NCI-H510A treated with DMSO at 0.1 percent for 48 hours (cell line): Measurements from ENCODE around the gene VPS37D.
A peak's percentile ranks its signal among the peaks of the same experiment; 100 is the strongest.
"Not testable (repeated sequence)": the region's sequence is repeated elsewhere in the genome, so short reads cannot be mapped to it uniquely, and the experiment has no call there.

Experiments
- DNase-seq: peaks from one replicate; lab custom pipeline; 2025; lab: John Stamatoyannopoulos, UW

Gene VPS37D

GRCh38 chr7:73646785-73647724 lies 20.6 kb upstream of the VPS37D start:
- no peak for DNase-seq

DNA sequence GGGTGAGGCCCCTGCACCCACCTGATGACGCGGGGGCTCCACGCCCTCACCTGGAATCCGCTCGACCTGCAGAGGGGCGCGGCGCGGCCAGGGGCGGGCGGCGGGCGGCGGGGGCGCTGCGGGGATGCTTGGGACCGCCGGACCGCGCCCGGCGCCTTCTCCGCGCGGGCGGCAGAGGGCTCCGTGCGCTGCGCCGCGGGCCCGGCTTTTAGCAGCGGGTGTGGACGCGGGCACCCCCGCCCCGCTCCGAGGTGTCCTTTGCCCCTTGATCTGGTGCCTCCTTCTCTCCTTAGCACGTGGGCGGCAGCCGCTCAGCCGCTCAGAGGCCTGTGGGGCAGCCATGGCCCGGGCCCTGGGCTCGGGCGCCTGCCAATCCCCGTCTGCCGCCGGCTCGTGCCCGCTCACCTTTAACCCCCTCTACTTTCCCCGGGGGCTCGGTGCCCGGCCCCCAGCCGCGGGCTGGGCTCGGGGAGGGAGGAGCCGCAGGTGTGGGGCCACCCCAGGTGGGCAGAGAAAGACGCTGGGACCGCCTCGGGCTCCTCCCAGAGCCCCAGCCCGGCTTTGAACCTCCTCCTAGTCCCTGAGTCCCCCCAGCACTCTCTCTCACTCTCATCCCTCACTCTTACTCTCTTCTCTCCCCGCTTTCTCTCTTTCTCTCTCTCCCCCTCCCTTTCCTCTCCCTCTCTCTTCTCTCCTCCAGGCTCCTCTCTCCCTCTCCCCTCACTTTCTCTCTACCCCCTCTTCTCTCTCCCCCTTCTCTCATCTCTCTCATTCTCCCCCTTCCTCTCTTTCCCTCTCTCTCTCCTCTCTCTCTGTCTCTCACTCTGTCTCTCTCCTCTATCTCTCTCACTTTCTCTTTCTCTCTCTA lies 19.7 kb upstream of the VPS37D start:
- peak; percentile 45 for DNase-seq

GRCh38 chr7:73648593-73649332 lies 18.9 kb upstream of the VPS37D start:
- no peak for DNase-seq

GRCh38 chr7:73649576-73649975 lies 18.1 kb upstream of the VPS37D start:
- DNase-seq: no peak

- DNase-seq: no peak
These were observed 17.1 kb upstream of the VPS37D start for GRCh38 chr7:73650524-73650923.

GRCh38 chr7:73652541-73652949 lies 15.1 kb upstream of the VPS37D start:
- DNase-seq: no peak

DNA sequence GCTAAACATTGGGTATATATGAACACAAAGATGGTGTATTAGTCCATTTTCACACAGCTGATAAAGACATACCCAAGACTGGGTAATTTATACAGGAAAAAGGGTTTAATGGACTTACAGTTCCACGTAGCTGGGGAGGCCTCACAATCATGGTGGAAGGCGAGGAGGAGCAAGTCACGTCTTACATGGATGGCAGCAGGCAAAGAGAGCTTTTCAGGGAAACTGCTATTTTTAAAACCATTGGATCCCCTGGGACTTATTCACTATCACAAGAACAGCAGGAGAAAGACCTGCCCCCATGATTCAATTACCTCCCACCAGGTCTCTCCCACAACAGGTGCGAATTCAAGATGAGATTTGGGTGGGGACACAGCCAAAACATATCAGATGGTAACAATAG lies 12.3 kb upstream of the VPS37D start:
- DNase-seq: not testable (repeated sequence)

DNA sequence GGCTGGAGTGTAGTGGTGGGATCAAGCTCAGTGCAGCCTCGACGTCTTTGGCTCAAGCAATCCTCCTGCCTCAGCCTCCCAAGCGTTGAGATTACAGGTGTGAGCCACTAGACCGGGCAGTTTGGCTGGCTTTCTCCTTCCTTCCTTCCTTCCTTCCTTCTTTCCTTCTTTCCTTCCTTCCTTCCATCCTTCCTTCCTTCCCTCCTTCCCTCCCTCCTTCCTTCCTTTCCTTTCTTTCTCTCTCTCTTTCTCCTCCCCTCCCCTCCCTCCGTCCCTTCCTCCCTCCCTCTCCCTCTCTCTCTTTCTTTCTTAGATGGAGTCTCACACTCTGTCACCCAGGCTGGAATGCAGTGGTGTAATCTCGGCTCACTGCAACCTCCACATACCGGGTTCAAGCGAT lies 7.6 kb upstream of the VPS37D start:
- DNase-seq: no peak

- not testable (repeated sequence) for DNase-seq
These were observed 7.0 kb upstream of the VPS37D start for GRCh38 chr7:73660594-73660993.

DNA sequence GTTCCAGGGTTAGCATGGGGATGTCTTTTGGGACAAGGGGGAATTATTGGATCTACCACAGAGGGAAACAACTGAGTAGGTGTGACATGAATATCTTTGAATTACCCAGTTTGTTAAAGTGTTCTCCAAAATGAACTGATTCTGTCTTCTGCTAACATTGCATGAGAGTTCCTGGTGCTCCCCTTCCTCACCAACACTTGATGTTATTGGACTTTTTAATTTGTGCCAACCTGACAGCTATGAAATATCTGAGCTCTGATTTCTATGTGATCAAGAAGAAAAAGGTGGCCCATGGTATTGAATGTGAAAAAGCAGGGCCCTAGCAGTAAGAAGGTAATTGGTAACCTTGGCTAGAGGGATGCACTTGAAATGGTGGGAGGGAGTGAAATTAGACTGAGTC lies 4.6 kb upstream of the VPS37D start:
- DNase-seq: no peak

DNA sequence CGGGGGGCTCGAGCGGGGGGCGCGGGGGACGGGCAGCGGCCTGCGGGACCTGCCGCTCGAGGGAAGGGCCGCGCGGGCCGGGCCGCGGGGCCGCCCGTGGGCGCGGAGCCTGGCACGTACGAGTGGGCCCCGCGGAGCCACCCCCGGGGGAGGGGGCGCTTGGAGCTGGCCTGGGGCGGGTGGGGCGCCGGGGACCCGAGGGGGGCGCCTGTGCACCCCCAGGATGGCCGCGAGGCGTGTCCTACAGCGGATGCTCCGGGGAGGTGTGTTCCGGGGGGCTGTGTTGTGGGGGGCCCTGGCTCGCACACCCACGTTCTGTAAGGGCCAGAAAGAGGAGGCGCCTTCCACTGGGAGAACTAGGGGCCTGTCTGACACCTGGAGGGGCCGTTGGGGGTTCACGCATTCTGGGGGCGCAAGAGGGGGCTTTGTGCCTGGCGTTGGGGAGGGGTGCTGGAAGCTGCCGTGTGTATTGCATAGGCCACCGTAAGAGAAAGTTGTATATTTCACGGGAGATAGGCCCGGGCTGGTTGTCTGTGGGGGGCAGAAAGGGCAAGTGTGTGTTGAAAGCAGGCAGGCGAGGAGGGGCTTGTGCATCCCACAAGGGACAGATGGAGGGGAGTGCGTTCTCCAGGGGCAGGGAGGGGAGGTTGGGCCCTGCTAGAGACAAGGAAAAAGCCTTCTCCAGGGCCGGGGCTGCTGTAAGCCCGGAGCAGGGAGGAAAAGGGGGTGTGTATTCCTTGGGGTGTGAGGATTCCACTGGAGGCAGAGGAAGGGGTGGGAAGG lies 663 bp downstream of the VPS37D start:
- DNase-seq: no peak

- DNase-seq: no peak
These were observed 1.2 kb downstream of the VPS37D start for GRCh38 chr7:73668886-73669230.

- DNase-seq: no peak
These were observed 1.7 kb downstream of the VPS37D start for GRCh38 chr7:73669288-73669701.

- DNase-seq: no peak
These were observed 2.3 kb downstream of the VPS37D start for GRCh38 chr7:73669858-73670385.

- DNase-seq: no peak
These were observed 3.7 kb downstream of the VPS37D start for GRCh38 chr7:73671322-73671661.

DNA sequence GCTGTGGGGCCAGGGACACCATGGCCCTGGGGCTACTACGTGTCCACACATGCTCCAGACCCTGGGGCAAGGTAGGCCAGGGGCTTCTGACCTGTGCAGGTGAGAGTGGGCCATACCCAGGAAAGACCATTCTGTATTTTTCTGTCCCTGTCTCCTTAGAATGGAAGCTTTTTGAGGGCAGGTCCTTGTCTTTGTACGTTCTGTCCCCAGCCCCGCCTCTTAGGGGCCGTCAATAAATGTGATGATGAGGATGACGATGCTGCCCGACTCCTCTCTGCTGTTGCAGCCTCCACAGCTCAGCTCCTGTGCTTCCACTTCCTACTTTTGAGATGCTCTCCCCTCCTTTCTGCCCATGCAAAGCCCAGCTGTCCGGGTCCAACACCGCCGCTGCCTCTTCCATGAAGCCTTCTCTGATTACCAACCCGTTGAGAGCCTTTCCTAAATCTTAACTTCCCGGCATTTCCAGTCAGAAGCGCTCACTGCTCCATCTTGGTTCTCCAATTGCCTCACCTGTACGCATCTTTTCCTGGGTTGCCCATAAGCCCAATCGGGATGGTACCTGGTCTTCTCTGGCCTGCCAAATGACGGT lies 4.3 kb downstream of the VPS37D start:
- no peak for DNase-seq

DNA sequence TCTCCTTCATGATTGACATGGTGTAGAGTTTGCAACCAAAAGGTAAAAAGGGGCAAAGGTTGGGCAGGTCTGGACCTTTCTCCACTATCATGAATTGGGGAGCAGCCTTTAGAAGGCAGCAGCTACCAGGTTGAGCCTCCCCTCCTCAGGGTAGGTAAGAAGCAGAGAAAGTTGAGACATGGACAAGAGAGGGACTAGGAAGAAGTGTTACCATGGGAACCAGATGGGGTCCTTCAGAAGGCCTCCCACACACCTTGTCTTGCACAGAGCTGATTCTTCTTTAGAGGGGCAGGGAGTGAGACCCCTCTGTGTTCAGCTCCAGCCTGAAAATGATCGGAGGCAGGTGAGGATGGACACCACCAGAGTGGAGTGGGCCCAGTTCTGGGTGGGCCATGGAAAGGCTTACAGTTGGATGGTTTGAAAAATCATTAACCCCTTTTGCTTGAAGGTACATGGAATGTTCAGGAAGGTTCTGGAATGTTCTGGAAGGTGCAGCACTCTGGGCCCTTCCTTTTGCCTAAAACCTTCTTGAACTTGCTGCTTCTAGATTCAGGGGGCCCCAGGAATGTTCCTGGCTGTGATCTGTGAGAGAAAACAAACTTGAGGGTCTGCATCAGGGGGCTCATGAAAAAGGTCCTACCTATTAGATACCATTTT lies 7.0 kb downstream of the VPS37D start:
- DNase-seq: no peak

GRCh38 chr7:73676062-73676461 lies 8.4 kb downstream of the VPS37D start:
- DNase-seq: not testable (repeated sequence)

- DNase-seq: no peak
These were observed 11.2 kb downstream of the VPS37D start for GRCh38 chr7:73678862-73679261.

GRCh38 chr7:73679709-73680108 lies 12.1 kb downstream of the VPS37D start:
- DNase-seq: no peak
